GM21723 (cell line): ENCODE measurements around the gene PRODH.
"Not testable (repeated sequence)": the region's sequence is repeated elsewhere in the genome, so short reads cannot be mapped to it uniquely, and the experiment has no call there.

ENCODE experiments used
- ATAC-seq: cut with Tn5 transposase; IDR thresholded peaks from one replicate; pipeline ENCODE4 v1.9.1; 2021; ENCODE audit warnings: mild to moderate bottlenecking, moderate library complexity; ENCODE audit not compliant: unreplicated experiment

Gene PRODH

DNA sequence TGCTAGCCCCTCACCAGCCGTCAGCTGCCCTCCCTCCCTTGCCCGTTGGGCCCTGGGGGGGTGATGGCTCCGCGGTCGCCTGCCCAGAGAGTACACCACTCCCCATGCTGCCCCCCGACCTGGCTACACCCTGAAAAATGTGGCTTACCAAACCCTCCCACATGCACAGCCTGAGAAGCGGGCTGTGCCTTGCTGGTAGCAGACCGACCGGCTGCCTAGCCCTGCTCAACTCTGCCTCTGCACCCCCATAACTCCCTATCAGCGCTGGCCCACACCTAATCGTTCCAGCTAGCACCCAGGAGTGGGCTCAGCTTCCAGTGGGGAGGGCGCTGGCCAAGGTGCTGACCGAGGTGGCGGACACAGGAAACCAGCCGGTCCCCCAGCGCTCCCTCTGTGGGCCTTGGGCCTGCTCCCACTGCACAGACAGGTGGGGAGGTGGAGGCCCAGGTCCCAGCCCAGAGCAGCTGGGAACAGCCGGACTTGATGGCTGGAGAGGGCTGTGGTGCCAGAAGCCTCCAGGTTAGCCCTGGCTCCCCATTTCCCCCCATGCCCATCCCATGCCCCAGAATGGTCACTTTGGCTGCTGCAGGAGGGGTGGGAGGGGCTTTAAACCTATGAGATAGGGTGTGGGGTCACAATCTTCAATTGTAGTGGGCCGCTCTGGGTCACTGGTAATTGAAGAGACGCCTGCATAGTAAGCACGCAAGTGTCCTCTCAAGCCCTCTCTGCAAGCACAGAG, 32.1 kb upstream of the PRODH start:
- ATAC-seq: no peak

DNA sequence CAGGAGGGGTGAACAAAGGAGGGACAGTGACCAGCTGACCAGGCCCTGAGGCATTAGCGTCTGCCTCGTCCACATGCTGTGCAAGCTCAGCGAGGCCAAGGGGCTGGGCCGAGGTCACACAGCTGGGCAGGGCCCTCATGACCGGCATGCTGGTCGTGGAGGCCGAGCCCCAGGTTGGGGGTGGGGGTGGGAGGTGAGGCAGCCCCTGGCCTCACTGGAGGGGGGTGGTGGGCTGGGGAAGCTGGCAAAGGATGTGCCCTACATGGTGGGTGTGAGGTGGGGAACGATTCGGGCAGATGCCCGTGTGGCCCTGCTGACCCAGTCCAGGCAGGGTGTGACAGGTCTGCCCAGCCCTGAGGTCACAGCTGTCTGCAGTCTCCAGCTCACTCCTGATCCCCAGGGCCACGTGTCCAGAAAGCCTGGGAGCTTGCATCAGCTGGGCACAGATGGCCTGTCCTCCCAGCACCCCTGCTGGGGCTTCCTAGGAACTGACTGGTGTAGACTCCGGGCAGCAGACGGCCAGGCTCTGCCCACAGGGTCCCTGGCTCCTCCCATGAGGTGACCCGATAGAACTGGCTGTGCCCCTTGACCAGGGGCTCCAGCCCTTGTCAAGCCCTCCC, 31.4 kb upstream of the PRODH start:
- ATAC-seq: not testable (repeated sequence)

DNA sequence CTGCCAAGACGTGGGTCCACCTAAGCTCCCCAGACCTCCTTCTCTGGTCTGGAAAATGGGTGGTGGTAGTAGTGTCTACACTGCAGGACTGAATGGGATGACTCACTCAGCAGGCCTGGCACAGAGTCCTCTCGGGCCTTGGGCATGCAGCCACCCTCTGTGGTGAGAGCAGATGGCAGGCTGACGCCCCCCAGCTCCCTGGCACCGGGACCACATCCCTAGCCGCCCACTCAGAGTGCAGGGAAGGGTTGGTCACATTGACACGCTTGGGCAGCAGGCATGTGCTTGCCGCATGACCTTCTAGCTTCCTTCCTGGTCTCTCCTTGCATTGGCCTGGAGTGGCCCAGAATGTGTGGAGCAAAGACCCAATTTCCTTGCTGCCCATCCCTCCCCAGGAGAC, 30.7 kb upstream of the PRODH start:
- no peak for ATAC-seq

DNA sequence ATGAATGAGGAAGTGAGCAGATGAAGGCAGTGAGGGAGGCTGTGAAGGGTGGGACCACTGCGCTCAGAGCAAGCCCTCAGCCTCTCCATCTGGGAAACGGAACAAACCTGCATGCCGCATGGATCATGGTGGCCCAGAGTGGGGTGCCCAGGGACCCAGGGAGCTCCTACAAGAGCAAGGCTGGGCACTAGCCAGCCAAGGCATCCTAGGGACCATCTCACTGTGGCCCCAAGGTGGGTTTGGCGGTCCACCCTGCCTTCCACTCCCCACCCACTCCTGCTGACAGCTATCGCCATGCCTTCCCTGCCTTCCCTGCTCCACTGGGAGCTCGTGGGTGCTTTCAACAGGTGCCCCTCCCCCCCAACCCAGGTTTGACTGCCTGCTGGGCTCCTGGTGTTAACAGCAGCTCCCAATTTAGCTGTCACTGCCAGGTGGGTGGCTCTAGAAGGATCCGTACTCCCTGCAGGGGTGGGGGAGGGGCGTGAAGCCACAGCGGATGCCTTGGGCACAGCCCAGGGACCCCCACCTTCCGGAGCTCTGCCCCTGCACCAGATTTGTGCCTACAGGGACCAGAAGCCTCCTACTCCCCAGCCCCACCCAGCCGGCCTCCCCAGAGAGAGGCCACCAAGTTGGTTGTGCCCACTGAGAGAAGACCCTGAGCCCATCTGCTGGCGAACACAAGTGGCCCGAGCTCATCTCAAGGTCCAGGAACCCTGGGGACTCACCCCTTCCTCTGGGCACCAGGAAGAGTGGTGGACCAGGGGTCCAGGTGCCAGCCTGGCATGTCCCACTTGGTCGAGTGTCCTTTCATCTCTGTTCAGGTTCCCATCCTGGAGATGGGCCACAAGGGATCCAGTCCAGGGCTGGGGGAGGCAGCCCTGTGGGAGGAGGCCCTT, 29.7 kb upstream of the PRODH start:
- ATAC-seq: no peak

DNA sequence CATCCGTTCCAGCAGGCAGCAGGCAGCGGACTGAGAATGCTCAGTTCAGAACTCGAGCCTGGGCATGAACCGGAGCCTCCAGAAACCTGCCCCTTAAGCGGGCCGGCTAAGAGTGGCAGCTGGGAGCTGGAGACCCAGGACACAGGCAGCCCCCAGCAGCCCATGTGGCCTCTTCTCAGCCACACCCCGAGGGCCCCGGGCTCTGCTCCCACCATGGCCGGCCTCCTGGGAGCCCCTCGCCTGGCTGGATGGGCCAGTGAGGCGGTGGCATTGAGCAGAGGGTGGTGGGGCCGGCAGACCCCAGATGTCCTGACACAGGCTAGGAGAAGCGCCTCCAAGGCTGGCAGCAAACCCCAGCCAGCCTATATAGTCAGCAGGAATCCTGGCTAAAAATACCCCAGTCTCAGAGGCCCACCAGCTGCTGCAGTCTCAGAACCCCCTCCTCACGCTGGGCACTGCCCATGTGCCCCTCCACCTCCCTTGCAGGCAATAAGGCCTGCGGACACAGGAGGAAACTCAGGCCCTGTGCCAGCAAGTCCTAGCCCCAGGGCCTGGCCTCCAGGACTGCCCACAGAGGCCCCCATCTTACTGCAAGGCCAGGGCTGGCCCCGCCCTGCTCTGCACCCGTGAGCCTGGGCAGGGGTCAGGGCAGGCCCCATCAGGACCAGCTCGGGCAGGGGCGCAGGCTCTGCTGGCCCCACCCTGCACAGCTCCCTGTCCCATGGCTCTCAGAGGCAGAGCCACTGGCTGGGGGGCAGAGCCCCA, 28.6 kb upstream of the PRODH start:
- not testable (repeated sequence) for ATAC-seq

DNA sequence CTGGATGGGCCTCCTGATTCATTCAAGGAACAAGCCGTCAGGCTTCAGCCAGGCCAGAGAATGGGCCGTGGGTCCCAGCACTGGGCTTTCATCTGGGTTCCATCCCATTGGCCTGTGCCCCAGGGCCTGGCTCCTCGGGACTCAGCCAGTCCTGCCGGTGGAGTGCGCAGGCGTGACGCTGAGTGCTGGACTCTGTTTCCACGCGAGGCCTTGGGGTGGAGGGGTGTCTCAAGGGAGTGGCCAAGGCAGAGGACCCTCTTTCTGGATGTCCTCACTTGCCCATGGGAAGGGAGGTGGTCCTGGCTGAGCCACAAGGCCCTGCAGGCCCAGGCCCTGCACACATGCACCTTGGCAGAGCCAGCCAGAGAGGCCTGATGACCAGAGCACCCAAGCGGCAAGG, 28.0 kb upstream of the PRODH start:
- not testable (repeated sequence) for ATAC-seq

DNA sequence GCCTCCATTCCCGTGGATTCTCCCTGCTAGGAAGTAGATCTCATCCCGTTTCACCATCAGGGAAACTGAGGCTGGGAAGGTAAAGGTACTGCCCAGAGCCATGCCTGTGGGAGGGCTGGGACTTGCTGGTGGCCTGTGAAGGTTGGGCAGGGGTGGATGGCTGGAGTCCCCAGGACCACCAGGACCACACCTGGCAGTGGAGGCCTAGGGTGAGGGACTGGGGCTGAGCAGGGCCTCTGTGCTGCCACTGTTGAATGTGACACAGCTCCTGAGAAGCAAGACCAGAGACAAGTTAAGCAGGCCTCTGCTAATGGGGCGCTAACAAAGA, 26.2 kb upstream of the PRODH start:
- no peak for ATAC-seq

DNA sequence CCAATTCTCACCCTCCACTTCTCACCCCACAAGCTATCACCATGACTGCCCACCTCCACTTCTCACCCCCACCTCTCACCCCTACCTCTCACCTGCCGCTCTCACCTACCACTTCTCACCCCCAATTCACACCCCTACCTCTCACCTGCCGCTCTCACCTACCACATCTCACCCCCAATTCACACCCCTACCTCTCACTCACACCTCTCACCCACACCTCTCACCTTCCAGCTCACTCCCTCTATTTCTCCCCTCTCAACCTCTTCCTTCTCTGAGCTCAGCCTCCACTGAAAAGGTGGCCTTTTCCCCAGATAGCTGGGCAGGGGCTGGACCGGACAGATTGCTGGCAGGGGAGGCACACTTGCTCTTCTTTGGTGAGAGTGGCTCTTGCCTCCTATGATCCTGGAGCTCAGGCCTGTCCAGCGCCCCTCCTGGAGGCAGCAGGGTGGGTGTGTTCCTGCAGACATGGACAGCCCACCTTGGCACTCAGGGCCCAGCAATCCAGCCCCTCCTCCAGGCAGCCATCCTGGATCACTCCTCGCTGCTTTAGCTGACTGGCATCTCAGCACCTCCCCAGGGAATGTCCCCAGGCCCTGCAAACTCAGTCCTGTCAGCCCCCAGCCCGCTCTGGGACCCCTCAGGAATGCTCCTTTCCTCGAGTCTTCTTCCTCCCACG, 25.7 kb upstream of the PRODH start:
- not testable (repeated sequence) for ATAC-seq

DNA sequence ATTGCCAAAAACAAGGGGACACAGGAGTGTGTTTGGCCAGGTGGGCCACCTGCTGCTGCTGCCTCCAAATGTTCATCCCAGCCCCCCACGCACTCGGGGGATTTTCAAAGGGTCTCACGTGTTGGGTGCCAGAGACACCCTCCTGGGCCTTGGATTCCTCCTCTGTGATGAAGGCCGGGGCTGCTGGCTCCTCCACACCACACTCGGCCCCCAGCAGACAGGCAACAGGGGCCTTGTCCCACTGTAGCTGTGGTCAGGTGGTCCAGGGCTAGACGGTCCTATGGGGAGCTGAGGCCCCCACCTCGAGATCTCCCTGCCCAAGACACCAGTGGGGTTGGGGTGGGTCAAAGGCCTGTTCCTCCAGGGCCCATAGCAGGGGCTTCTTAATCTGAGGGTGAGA, 25.1 kb upstream of the PRODH start:
- not testable (repeated sequence) for ATAC-seq

DNA sequence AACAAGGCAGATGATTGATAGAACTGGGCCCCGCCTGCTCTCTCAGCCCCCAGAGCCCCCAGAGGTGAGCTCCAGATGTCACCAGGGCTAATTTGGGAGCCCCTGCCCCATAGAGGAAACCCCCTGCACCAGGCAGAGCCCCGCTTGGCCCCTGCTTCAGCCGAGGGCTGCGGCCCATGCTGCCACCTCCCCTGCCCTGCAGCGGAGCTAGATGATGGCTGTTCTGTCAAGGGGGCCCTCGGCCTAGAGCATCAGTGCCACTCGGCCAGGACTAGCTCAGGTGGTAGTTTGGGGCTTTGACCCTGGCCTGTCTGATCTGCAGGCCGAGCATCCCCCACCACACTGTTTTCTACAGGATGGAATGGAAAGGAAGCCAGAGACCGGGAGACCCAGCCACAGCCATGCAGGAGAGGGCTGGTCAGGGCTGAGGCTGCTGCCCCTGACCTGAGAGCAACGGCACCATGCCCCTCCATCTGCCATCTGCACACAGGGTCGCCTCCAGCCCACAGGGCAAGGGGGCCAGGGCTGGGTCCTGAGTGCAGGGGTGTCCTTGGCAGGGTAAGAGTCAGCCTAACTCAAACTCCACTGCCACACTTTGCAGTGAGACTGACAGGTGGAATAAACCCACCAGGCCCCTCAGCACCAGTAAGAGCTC, 24.2 kb upstream of the PRODH start:
- not testable (repeated sequence) for ATAC-seq

DNA sequence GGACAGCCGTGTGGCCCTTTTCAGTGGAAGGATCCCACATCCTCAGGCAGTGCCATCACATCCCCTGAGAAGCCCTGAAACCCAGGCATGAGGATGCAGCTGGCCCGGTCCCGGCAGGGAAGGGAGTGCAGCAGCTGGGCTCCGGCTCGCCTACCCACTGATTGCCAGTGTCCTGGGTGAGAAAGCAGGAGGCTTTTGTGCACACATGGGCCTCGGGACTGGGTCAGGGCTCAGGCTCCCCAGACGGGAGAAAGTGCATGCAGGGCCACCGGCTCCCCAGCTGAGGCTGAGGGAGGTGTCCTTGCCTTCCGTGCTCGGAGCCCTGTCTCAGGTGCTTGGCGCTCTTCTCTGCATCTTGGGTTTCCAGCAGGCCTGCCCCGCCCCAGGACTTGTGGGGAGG, 23.6 kb upstream of the PRODH start:
- not testable (repeated sequence) for ATAC-seq

DNA sequence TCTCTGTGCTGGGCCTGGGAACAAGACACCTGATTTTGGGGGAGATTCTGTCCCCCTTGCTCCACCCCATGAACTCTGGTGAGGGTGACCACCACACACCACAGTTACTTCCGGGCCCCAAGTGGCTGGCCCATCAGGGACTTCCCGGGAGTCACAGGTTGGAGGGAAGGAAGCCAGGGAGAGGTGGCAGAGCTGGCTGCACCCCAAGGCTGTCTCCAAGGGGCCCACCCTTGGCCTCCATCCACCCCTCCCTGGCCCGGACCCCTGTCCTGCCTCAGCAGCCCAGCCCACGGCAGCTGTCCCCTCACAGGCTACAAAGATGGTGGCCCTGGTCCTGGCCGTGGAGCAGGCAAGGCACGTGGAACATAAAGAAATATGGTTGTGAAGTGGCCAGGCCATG, 23.2 kb upstream of the PRODH start:
- ATAC-seq: not testable (repeated sequence)

DNA sequence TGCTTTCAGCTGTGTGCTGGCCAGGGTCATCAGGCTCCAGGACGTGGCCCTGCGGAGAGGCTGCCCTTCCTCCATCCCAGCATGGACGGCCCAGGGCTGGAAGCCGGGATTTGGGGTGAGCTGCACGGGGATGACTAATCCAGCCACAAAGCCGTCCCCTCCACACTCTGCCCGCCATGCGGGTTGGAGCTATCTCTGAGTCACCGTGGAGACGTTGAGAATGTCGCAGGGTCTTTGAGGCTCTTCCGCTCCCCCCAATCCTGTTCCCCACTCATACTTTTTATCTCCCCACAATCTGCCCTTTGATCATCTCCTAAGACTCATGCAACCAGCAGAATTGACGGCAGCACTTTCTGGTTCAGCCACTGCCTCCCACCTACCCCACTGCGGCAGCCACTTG, 22.6 kb upstream of the PRODH start:
- ATAC-seq: not testable (repeated sequence)

DNA sequence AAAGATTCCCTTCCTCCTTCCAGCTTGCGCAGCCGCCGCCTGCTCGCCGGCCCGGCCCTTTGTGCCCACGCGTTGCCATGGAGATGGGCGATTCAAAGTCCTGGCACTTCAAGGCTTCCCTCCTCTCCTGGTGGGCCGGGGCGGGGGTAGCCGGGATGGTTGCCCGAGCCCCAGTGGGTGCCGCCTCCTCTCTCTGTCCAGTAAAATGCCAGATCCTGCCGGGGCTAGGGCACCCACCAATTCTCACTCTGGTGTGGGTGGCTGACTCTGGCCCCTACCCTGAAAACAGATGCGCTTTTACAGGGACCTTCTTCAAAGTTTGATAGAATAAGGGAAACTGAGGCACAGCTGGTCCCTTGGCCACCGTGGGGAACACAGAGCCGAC, 22.2 kb upstream of the PRODH start:
- ATAC-seq: not testable (repeated sequence)

DNA sequence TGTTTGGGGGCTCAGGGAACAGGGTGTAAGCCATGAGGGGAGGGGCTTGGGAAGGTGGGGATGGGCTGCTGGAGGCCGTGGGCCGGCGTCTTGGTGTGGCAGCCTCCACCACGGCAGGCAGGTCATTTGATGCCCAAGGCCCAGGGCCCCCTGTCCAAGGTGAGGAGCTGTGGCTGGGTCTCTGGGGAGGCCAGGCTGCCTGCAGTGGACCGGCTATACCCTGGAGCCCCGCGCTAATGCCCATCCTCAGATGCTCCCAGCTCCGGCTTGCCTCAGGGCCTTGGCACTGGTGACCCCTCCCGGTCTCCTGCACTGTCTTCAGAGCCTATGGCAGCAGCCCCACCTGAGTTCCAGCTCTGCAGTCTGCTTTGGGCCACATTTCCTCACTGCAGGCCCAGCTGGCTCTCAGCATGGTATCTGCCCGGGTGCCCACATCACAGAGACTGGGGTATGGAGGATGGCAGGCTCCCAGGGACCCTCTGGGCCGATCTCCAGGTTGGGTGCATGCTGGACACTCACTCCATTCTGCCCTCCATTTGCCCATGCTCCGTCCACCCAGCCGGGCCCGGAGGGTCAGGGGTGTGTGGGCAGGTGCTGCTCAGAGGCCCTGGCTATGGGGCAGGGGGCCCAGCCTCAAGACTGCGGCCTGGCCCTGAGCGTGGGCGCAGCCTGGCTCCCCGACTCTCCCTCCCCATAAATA, 21.7 kb upstream of the PRODH start:
- not testable (repeated sequence) for ATAC-seq

DNA sequence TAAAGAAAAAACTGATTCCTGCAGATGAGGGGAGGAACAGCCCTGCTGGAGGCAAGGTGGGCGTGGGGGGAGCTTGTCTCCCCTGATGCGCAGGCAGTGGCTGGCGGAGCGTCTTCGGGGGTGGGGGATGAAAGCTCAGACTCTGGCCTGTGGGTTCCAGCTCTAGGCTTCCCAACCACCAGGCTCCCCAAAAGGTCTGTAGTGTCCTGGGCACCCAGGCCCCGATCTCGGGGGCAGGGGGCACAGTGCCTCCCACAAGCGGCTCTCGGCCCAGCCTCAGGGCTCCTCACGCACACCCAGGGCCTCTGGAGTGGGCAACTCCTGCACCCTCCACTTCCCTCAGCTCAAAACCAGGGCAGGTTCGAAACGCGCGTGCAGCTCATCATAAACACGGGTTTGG, 20.9 kb upstream of the PRODH start:
- not testable (repeated sequence) for ATAC-seq

DNA sequence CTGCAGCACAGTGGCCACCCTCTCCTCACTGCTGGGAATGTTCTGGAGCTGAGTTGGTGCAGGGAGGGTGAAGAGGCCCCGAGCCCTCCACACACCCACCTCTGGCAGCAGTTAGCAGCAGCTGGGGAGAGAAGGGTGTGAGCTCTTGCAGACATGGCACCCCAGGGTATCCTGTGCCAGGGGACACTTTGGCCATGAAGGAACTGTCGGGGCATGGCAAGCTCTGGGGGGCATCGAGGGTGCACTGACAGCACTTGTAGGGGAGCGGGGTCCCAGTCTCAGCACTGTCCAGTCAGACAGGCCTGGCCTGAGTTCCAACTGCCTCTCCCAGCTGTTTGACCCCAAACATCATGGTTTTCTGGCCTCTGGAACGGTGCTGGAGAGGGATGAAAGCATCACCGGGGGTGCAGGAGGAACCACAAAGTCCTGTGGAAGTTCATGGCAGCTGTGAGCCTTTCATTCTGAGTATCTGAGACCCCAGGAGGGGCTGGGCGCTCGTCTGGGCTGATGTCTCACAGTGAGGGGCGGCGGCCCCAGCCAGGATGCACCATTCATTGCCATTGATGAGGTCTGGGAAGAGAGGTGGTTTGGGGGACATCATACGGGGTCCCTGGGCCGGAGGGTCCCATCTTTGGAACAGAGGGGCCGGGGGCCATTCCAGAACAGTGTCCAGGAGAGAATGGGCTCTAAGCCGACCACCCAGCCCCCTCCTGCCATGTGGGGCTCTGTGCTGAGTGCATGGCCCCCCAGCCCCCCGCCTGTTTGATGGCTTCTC, 20.2 kb upstream of the PRODH start:
- ATAC-seq: not testable (repeated sequence)

DNA sequence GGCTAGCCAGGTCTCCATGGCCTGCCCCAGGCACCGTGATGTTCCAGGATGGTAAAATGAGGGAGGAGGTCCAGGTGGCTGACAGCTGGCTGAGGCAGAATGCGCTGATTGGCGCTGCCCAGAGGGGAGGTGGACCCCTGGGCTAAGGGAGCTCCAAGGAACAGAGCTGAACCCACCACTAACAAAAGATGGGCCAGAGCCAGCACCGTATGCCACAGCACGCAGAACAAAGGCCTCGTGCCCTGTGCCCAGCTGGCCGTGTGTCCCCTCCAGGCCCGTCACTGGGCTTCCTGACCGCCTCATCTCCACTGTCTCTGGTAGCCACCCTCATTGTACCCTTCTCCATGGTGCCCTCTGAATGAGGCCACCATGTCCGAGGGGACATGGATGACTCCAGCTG, 19.6 kb upstream of the PRODH start:
- no peak for ATAC-seq
